GM19023 (cell line): ENCODE data around the gene TRPC3.

ENCODE experiments used
- ATAC-seq: cut with Tn5 transposase; IDR thresholded peaks from one replicate; pipeline ENCODE4 v1.9.1; 2021; ENCODE audit warnings: mild to moderate bottlenecking, moderate library complexity; ENCODE audit not compliant: unreplicated experiment

The TRPC3 gene

GRCh38 chr4:121951521-121952110 lies at the start of gene TRPC3:
TSS of gene TRPC3 (minus strand) at chr4:121952060. CDS start at chr4:121951680, 380 bp downstream.
- peak; percentile 36 for ATAC-seq

DNA sequence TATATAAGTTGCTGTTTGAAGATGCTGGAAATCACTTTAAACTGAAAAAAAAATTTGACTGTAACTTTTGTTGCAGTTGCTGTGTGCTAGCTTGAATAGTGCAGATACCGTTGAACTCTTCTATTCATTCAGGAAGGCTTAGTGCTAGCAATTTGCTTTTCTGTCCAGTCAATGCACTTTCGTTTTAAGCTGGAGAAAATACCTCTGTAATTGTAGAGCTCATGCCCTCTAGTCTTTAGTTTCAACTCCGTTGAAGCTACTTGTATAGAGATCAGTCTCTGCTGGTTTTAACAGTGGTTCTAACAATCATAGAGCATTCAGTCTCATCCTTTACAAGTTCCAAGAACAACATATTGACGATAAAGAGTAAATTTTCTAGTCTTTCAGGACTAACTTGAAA lies 49.0 kb upstream of the TRPC3 start:
- no peak for ATAC-seq

GRCh38 chr4:121998024-121998423 lies 46.2 kb upstream of the TRPC3 start:
- no peak for ATAC-seq

DNA sequence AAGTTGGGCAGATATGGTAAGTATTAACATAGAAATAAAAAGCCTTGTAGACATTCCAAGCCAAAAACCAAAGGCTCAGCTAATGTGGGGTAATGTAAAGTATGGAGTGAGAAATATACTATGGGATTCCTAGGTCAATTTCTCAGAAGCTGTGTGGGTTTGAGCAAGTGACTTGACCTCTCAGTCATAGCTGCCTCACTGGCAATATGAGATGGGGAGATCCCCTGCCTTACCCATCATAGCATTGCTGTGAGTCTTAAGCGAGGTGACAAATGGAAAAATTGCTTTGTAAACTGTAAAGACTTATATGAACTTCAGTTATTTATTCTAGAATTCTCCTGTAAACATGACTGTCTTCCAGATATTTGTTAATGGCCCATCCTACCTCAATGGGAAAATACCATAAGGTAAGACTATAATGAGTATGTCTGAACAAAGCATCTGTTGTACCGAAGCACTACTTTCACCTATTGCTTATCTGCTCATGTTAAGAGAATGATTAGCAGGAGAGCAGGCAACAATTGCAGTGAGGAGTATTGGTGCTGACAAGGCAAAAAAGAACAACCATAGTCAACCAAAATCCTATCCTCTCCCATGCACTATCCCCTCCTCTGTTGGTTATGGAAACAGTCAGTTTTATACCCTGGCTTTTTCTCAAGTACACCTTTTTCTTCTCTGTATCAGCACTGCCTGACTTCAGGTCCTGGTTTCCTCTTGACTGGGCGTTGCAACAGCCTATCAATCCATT lies 44.1 kb upstream of the TRPC3 start:
- ATAC-seq = no peak

GRCh38 chr4:121991968-121992367 lies 40.1 kb upstream of the TRPC3 start:
- no peak for ATAC-seq

GRCh38 chr4:121990489-121990888 lies 38.6 kb upstream of the TRPC3 start:
- ATAC-seq = no peak

- no peak for ATAC-seq
Measured at GRCh38 chr4:121989715-121990114, 37.9 kb upstream of the TRPC3 start.

GRCh38 chr4:121988950-121989349 lies 37.1 kb upstream of the TRPC3 start:
- no peak for ATAC-seq

DNA sequence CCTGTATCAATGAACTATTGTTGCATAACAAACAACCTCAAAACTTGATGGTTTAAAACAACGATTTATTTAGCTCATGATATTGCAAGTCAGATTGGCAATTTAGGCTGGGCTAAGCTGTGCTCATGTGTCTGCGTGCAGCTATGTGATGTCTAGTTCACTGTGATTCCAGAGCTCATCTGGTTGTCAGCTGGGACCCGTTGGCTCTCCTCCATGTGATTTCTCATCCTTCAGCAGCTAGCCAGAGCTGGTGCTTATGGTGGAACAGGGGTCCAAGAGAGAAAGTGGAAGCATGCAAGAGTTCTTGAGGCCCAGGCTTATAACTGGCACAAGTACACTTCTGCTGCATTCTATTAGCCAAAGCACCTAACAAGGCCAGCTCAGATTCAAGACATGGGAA lies 28.8 kb upstream of the TRPC3 start:
- no peak for ATAC-seq

DNA sequence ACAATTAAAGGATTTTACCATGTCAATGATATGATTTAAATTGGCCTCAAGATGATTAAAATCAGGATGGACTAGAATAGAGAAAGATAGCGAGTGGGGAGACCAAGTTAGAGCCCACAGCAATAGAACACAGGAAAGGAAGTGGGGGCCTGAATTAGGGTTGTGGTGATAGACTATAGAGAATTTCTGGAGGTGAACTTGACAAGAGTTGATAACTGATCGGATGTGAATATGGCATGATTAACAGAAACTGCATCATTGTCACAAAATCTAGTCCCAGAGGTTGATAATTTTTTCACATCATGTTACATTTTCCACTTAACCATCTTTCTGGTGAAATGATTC lies 26.3 kb upstream of the TRPC3 start:
- peak; percentile 44 for ATAC-seq

DNA sequence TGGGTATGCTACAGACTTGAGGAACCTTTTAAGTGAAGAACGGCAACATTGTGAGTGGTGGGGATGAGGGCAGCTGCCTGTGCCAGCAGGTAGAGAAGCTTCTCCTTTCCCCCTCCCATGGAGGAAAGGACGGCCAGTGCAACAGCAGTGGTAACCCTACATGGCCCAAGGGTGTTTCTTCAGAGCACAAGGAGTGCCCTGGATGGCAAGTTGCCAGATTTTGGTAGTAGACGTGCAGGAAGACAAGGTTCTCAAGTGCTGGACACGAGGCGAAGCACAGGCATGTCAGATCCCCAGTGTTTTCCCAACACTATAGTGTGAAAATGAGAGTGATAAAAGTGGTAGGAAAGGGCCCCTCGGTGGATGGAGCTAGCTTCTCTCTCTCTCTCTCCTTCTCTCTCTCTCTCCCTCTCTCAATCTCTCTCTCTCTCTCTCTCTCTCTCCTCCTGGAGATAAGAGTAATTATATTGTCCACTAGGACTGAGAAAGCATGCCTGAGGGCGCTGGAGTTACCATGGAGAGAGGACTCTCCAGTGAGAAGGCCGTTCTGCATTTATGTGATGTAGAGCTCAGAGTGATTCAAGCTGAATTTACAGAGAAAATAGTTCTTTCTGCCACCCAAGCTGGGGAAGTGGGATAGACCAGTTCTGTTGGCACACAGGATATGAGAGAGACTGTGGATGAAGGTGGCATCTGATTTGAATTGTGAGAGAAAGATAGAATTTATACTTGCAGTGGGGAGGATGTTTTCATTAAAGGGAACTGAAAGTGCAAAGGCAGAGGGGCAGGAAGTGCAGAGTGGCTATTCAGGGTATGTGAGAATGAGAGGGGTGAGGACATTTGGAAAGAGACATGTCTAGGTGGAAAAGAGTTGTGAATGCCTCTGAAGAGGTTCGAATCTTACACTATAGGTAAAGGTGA lies 25.7 kb upstream of the TRPC3 start:
- ATAC-seq = peak; percentile 96

DNA sequence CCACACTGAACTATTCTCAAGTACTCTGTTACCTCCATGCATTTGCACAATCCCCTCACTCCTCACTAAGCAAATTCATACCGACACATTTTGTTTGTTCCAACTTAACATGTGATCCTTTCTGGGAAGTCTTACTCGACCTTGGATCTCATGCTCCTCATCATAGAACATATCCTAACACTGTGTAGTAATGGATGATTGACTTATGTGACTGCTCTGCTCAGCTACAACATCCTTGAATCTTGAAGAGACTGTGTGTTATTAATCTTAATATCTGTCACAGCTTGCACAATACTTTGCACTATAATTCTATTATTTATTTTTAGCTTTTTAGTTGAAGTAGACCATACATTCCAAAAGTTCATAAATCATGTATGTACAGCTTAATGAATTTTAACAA lies 23.9 kb upstream of the TRPC3 start:
- no peak for ATAC-seq

DNA sequence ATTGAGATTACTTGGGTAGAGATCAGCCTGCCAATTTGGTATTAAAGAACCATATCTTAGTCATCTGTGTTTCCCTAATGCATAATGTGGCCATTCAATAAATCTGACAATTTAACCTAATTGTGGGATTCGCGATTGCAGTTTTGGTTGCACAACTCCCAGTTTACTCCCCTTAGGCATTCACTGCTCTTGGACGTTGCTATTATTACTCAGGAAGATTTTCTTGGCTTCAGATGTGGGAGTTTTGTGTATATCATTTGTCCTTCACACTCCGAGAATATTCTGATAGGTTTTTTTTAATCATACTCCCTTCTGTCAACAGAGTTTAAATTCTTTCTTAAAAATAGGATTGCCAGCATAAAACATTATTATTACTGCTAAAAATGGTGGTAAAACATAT lies 22.0 kb upstream of the TRPC3 start:
- no peak for ATAC-seq

GRCh38 chr4:121968859-121969258 lies 17.0 kb upstream of the TRPC3 start:
- ATAC-seq = no peak

- ATAC-seq = no peak
Measured at GRCh38 chr4:121964958-121965357, 13.1 kb upstream of the TRPC3 start.

DNA sequence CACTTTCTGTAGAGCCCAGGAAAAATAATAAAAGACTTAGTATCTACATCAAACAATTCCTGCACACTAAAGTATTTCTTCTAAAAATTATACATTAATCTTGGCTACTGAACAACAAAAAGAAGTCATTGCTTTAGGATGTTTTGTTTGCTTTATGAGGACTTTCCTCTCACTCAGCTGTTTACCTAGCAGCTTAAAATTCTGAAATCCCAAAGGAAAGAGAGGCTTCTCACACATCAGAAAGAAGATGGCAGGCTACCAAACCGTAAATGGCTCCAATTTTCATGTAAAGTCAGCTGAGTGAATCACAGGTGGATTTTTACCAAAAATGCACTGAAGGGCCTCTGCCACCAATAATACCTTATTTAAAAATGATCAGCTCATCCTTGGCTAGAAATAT lies 9.0 kb upstream of the TRPC3 start:
- no peak for ATAC-seq

DNA sequence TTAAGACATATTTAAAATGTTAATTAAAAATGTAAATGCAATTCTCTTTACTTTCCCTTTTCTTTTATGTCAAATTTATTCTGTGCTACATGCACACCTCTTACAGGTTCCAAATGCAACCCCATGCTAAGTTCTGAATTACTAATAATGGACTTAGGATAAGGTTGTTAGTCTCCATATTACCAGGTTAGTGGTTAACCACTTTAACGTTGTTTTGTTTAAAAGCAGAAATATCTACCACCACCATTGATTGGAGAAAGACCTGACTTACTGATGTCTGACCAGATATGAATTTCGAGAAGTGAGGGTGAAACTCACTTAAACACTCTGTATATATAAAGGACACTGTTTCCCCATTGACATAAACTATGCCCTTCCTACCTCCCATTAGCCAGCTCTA lies 6.9 kb upstream of the TRPC3 start:
- no peak for ATAC-seq

- no peak for ATAC-seq
Measured at GRCh38 chr4:121957266-121957665, 5.4 kb upstream of the TRPC3 start.

- ATAC-seq = no peak
Measured at GRCh38 chr4:121953860-121954259, 2.0 kb upstream of the TRPC3 start.

- ATAC-seq = no peak
Measured at GRCh38 chr4:121952290-121952689, 430 bp upstream of the TRPC3 start.

DNA sequence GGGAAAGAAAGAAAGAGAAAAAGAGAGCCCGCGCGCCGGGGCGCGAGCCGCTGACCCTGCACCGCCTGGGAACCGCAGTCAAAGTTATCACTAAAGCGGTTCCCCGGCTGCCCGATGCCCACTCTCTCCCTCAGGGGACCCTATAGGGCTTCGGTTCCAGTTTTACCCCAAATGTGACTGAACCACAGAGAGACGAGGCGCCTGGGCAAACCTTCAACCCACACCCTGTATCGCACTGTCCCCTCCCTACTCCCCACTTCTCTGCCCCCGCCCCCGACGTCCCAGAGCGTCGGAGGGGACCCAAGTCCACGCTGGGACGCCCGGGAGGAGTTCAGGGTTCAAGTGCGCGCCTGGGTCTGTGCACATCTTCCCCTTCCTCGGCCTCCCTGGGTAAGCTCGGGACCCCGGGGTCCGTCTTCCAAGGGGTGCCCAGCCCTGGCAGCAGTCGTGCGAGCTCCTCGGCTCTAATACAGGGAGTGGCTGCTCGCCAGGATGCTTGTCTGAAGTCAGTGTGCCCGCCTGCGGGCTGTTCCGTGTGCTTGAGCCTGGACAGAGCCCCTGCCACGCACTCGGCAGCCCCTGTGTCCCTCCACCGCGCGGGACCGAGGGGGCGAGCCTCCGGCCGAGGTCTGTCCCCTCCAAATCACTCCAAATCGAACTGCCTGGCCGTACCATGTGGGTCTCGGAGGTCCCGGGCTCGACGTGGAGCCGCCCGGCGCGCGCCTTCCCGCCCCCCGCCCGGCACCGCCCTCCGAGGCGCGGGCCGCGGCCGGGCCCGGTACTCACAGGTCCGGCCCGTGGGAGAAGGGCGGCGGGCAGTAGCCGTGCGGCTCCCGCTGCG lies 960 bp downstream of the TRPC3 start:
- ATAC-seq = peak; percentile 29
